EH (cell line): ENCODE results near the gene ANKRD33.

ENCODE experiments used
- DNase-seq: peaks from one replicate; pipeline ENCODE4 v3.0.0-alpha.2; 2015; ENCODE audit warnings: low read depth

Gene ANKRD33

DNA sequence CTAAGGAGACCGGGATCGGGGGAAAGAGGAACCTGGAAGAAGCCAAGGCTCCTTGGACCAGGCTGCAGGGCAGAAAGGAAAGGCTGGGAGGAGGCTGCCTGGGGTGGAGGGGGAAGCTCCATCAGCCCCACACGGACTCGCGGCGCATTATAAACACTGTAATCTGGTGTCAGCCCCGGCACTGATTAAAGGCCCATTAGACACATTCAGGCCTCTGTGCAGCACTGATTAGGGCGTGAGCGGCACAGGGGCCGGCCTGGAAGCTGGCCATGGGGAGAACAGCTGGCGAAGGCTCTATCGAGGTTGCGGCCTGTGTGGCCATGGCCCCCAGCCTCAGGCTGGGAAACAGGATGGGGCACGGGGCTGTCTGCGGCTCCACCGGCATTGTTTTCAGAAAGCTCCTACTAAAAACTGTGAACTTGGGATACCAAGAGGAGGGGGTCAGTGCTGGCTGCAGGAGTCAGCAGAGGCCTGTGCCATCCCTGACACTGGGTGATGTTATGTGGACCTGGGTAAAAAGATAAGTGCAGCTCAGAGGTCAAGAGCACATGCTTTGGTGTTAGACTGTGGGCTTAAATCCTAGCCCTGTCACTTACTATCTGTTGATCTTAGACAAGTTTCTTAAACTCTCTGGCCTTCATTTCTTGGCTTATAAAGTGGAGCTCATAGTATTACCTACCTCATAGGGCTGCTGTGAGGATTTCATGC, 30.0 kb downstream of the ANKRD33 start:
- no peak for DNase-seq

- no peak for DNase-seq
These were observed 32.1 kb downstream of the ANKRD33 start for GRCh38 chr12:51920046-51920445.

- DNase-seq, result no peak
These were observed 33.3 kb downstream of the ANKRD33 start for GRCh38 chr12:51921017-51921725.

- DNase-seq, result no peak
These were observed 34.2 kb downstream of the ANKRD33 start for GRCh38 chr12:51922146-51922545.

- DNase-seq, result peak; percentile 84
These were observed 35.0 kb downstream of the ANKRD33 start for GRCh38 chr12:51922762-51923505.

DNA sequence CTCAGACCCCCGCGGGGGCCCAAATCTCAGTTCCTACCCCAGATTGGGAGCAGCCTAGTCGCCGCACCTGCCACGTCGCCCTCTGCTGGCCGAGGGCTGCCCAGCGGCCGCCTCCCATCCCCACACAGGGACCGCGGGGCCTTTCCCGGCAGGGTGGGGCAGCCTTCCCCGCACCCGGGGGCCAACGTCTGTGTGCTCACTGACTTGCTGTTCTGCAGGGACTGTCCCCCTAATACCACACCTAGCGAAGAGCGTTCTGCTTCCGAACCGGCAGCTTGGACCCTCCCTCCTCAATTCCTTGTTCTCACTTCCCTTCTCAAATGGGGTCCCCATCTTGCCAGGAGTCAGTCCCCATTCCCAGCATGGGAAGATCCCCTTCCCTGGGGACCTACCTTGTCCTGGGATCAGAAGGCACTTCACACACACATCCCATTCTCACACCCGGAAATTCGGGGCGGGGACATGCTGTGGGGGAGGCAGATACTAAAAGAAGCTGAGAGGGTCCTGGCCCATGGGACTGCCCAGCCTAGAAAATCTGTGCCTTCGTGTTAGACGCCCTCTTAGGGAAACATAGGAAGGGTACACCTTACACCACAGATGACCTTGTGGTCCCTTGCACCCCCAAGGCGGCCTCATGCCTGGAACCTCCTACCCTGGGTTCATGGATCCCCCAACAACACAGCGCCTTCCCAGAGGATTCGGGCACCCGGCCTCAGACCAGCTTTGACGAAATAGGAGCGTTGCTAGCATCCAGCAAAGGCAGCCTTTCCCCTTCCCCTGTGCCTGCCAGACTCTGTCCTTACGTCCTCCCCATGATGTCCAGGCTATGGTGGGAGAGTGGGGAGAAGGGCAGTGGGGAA, 35.8 kb downstream of the ANKRD33 start:
- DNase-seq, result peak; percentile 40

DNA sequence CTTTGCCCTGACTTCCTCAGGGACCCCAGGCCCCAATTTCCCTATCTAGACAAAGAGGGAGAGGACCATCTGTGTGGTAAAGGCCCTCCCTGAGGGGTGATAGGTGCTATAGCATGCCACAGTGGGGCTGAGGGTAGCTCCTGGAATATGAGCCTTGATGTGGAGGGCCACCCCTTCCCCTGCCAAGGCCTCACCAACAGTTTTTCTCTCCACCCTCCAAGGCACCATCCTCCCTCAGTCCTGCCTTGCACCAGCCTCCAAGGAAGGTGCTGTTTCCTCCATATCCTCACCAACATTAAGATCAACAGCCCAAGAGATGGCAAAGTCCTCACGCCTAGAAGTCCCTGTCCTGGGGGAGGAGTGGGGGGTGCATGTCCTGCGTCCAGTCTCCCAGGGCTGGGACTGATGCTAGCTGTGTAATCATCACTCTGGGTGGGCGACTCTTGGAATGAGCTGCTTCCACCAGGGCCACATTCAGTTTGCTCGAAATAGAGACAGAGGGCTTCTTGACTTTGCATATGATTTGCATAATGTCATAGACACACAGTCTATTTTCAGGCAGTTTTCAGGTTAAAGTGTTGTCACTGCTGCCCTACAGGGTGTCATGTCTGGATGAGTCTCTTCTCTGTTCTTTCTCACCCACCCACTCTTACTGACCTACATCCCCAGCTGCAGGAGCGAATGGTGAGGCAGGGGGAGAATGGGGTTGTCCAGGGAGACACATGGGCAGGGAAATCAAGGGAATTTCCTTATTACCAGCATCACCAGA, 36.8 kb downstream of the ANKRD33 start:
- DNase-seq, result no peak

GRCh38 chr12:51925346-51926063, 37.6 kb downstream of the ANKRD33 start:
- no peak for DNase-seq

GRCh38 chr12:51926064-51926632, 38.2 kb downstream of the ANKRD33 start:
- DNase-seq, result no peak

DNA sequence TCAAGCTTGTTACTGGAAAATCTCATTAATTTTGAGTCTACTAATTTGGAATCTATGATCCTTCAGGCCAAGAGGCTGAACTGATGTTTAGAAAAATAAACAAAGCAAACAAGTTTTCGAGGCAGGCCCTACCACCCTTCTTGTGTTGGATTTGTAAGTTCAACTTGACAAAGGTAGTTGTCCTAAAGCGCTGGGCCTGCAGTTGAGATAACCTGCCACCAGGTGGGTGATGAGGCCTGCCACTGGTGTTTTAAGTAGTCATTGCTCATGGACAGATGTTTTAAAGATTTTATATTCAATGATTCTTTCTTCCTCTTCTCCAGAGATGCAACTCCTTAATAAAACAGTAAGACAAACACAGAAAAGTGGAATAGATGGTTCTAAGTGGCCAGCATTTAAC, 38.8 kb downstream of the ANKRD33 start:
- DNase-seq, result no peak

DNA sequence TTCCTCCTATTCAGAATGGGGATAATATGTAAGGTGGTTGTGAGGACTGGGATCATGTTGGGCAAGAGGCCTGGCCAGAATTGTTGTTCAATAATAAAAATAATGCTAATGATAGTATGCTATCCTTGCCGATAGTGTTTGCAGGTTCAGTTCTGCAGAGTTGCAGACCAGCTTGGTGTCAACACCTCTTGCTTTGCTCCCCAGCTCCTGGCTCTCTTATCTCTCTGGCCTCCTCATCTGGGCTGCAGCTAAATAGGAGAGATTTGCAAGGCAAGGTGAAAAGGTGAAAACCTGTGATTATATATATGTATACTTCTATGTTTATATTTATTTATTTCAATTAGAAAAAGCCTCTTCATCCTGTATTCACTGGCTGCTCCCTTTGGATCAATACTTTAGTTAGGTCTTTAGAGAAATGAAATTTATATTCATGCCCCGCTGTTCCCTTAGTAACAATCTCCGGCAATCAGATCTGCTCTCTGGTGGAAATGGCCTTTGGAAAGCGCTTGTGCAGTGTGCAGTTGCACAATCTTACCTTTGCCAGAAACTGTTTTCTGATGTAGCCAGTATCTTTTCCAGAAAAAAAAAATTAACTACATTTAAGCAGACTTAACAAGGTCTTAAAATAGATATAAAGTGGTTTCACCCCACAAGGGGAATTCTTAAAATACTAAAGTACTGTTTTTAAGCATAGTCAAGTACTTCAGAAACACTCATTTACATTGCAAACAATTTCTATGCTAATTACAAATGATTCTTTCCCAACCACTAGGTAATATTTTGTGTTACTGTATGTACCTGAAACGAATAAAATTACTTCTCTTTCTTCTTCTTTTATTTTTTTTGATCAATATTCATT, 44.5 kb downstream of the ANKRD33 start:
- DNase-seq, result no peak

GRCh38 chr12:51934080-51934479, 46.2 kb downstream of the ANKRD33 start:
- DNase-seq, result no peak

DNA sequence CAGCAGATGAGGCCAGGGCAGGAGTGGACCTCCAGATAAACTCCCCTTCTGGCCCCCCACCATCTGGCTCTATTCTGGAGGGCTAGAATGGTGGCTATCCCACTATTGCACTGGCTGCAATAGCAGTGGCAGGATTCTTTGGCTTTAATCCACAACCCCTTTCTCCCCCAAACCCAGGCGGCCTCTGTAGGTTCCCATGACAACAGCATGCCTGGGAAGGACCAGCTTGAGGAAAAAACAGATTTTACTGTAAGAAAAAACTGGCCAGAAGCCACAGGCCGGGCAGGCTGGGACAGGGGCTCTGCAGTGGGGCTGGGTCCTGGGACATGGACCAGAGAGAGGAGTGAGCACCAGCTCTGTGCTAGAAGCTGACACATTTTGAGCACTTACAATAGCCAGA, 50.0 kb downstream of the ANKRD33 start:
- DNase-seq, result peak; percentile 9

- no peak for DNase-seq
These were observed 50.8 kb downstream of the ANKRD33 start for GRCh38 chr12:51938726-51939125.

DNA sequence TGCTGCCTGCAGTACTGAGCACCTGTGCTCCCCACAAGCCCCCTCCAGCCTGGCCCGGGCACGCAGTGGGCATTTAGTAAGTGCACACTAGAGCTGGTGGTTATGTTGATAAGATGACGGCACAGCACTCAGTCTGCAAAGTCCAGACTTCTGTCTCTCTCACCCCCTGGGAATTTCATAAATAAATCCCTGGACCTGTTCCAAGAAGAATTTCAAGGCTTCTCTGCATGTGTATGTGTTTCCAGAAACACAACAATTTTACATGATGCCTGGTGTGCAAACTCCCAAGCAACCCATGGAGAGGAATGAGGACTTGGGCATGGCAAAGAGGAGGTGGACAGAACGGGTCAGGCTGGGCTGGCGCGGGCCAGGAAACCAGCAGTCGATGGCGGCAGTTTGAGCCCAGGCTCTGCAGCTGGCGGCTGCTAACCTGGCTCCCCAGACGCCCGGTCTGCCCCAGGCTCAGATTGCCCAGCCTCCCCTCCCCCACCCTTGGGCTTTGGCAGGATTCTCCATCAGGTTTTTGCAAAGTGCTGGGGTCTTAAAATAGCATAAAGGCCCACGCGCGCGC, 53.2 kb downstream of the ANKRD33 start:
- DNase-seq, result peak; percentile 46
